GM19324 (cell line): Measurements from ENCODE around the gene SND1.

Experiments
- ATAC-seq: cut with Tn5 transposase; IDR thresholded peaks from one replicate; pipeline ENCODE4 v1.9.1; 2021; ENCODE audit warnings: mild to moderate bottlenecking, moderate library complexity; ENCODE audit not compliant: unreplicated experiment, low FRiP score

Gene SND1

GRCh38 chr7:127718340-127718679 is 66.3 kb downstream of the SND1 start:
- ATAC-seq = no peak

GRCh38 chr7:127726476-127726875 is 74.5 kb downstream of the SND1 start:
- ATAC-seq = no peak

GRCh38 chr7:127730658-127731276 is 78.8 kb downstream of the SND1 start:
- no peak for ATAC-seq

- ATAC-seq = no peak
Measured at GRCh38 chr7:127731431-127732080, 79.6 kb downstream of the SND1 start.

- no peak for ATAC-seq
Measured at GRCh38 chr7:127732306-127732705, 80.3 kb downstream of the SND1 start.

GRCh38 chr7:127733986-127734385 is 82.0 kb downstream of the SND1 start:
- ATAC-seq = no peak

- no peak for ATAC-seq
Measured at GRCh38 chr7:127736511-127736910, 84.5 kb downstream of the SND1 start.

- ATAC-seq = no peak
Measured at GRCh38 chr7:127738859-127739258, 86.9 kb downstream of the SND1 start.

- ATAC-seq = no peak
Measured at GRCh38 chr7:127741764-127742375, 89.9 kb downstream of the SND1 start.

- no peak for ATAC-seq
Measured at GRCh38 chr7:127745445-127745844, 93.5 kb downstream of the SND1 start.

- no peak for ATAC-seq
Measured at GRCh38 chr7:127751062-127751461, 99.1 kb downstream of the SND1 start.

- no peak for ATAC-seq
Measured at GRCh38 chr7:127751490-127752448, 99.8 kb downstream of the SND1 start.

- ATAC-seq = no peak
Measured at GRCh38 chr7:127752829-127753228, 100.8 kb downstream of the SND1 start.

GRCh38 chr7:127754457-127754856 is 102.5 kb downstream of the SND1 start:
- ATAC-seq = no peak

- no peak for ATAC-seq
Measured at GRCh38 chr7:127755521-127755920, 103.5 kb downstream of the SND1 start.

GRCh38 chr7:127755965-127756364 is 104.0 kb downstream of the SND1 start:
- ATAC-seq = no peak

- no peak for ATAC-seq
Measured at GRCh38 chr7:127758105-127758504, 106.1 kb downstream of the SND1 start.

- no peak for ATAC-seq
Measured at GRCh38 chr7:127758845-127759244, 106.9 kb downstream of the SND1 start.

- no peak for ATAC-seq
Measured at GRCh38 chr7:127759945-127760421, 108.0 kb downstream of the SND1 start.

GRCh38 chr7:127760436-127761031 is 108.5 kb downstream of the SND1 start:
- ATAC-seq = no peak
